MM.1S (cell line): ENCODE measurements around the gene POLR1H.

Experiments used
- DNase-seq: peaks from one replicate; pipeline ENCODE4 v3.0.0-alpha.2; 2015
- H2AFZ ChIP-seq: fragments of 300-600 bp; sonication (generic); 2 replicates; pipeline ENCODE4 v1.6.0; 2016; ENCODE audit warnings: antibody characterized with exemption, low read length
- H3F3A ChIP-seq: fragments of 300-600 bp; sonication (generic); 2 replicates; pipeline ENCODE4 v1.6.1; 2016; ENCODE audit warnings: mild to moderate bottlenecking, antibody characterized with exemption, low read length, moderate library complexity, mixed read lengths; ENCODE audit not compliant: insufficient read depth
- H3K27ac ChIP-seq: fragments of 300-600 bp; sonication (generic); 2 replicates; pipeline ENCODE4 v1.5.1; 2016; ENCODE audit warnings: mild to moderate bottlenecking, low read length
- H3K27me3 ChIP-seq: fragments of 300-600 bp; sonication (generic); replicated peaks from 2 replicates; pipeline ENCODE4 v1.6.0; 2016; ENCODE audit warnings: low read length; ENCODE audit not compliant: insufficient read depth
- H3K36me3 ChIP-seq: fragments of 300-600 bp; sonication (generic); replicated peaks from 2 replicates; pipeline ENCODE4 v1.6.1; 2016; ENCODE audit warnings: mild to moderate bottlenecking, low read length, mixed read lengths; ENCODE audit not compliant: insufficient read depth
- H3K4me1 ChIP-seq: fragments of 300-600 bp; sonication (generic); 2 replicates; pipeline ENCODE4 v1.6.1; 2016; ENCODE audit warnings: low read length, mixed read lengths
- H3K4me2 ChIP-seq: fragments of 300-600 bp; sonication (generic); 2 replicates; pipeline ENCODE4 v1.6.0; 2016; ENCODE audit warnings: low read depth, low read length
- H3K4me3 ChIP-seq: fragments of 300-600 bp; sonication (generic); 2 replicates; pipeline ENCODE4 v1.5.1; 2016; ENCODE audit warnings: low read length, mixed read lengths
- H3K79me2 ChIP-seq: fragments of 300-600 bp; sonication (generic); 2 replicates; pipeline ENCODE4 v1.6.1; 2016; ENCODE audit warnings: mixed run types, low read length, mixed read lengths
- H3K9ac ChIP-seq: fragments of 300-600 bp; sonication (generic); 2 replicates; pipeline ENCODE4 v1.6.1; 2016; ENCODE audit warnings: low read length, mixed read lengths
- H3K9me2 ChIP-seq: fragments of 300-600 bp; sonication (generic); replicated peaks from 2 replicates; pipeline ENCODE4 v1.6.1; 2016; ENCODE audit warnings: mild to moderate bottlenecking, low read length, mixed read lengths; ENCODE audit not compliant: insufficient read depth
- H3K9me3 ChIP-seq: fragments of 300-600 bp; sonication (generic); replicated peaks from 2 replicates; pipeline ENCODE4 v1.6.1; 2016; ENCODE audit warnings: mild to moderate bottlenecking, low read length, mixed read lengths; ENCODE audit not compliant: insufficient read depth
- H4K20me1 ChIP-seq: fragments of 300-600 bp; sonication (generic); 2 replicates; pipeline ENCODE4 v1.6.1; 2016; ENCODE audit warnings: mild to moderate bottlenecking, low read length, moderate library complexity, mixed read lengths; ENCODE audit not compliant: insufficient read depth
- EZH2 ChIP-seq: fragments of 300-600 bp; sonication (generic); optimal IDR thresholded peaks from 2 replicates; pipeline ENCODE3; 2017; ENCODE audit warnings: low read depth, mild to moderate bottlenecking, antibody characterized with exemption, low read length, mixed read lengths
- EZH2phosphoT487 ChIP-seq: fragments of 300-600 bp; sonication (generic); IDR thresholded peaks from 2 replicates; pipeline ENCODE4 v1.6.1; 2018; ENCODE audit warnings: antibody characterized with exemption, low read length
- TF ChIP-seq, protein P1 (sequence below): fragments of 300-600 bp; sonication (generic); IDR thresholded peaks from 2 replicates; pipeline ENCODE4 v1.5.1; 2016; ENCODE audit warnings: antibody characterized with exemption, low read length, mixed read lengths

The POLR1H gene

GRCh38 chr6:30055513-30055912, 5.6 kb upstream of the POLR1H start:
- TF ChIP-seq, protein P1, sequence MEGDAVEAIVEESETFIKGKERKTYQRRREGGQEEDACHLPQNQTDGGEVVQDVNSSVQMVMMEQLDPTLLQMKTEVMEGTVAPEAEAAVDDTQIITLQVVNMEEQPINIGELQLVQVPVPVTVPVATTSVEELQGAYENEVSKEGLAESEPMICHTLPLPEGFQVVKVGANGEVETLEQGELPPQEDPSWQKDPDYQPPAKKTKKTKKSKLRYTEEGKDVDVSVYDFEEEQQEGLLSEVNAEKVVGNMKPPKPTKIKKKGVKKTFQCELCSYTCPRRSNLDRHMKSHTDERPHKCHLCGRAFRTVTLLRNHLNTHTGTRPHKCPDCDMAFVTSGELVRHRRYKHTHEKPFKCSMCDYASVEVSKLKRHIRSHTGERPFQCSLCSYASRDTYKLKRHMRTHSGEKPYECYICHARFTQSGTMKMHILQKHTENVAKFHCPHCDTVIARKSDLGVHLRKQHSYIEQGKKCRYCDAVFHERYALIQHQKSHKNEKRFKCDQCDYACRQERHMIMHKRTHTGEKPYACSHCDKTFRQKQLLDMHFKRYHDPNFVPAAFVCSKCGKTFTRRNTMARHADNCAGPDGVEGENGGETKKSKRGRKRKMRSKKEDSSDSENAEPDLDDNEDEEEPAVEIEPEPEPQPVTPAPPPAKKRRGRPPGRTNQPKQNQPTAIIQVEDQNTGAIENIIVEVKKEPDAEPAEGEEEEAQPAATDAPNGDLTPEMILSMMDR, result no peak
- TF ChIP-seq EZH2 (no peak), EZH2phosphoT487 (no peak)

GRCh38 chr6:30060606-30061091, 416 bp upstream of the POLR1H start:
- H3K9me3 ChIP-seq, result no peaks in the 10 kb centered on the region
- H3K4me2 ChIP-seq, result peak overlapping the region; percentile 91
- no peaks in the 10 kb centered on the region for H3K9me2 ChIP-seq
- peak overlapping the region; percentile 99 for H2AFZ ChIP-seq
- H4K20me1 ChIP-seq, result no peaks in the 10 kb centered on the region
- peaks cover 11% of the 10 kb centered on the region for H3K4me1 ChIP-seq
- TF ChIP-seq EZH2, result no peak
- TF ChIP-seq EZH2phosphoT487, result no peak
- TF ChIP-seq, protein P1, result no peak
- peak overlapping the region; percentile 82 for H3K9ac ChIP-seq
- peaks cover 25% of the 10 kb centered on the region for H3K79me2 ChIP-seq
- H3K4me3 ChIP-seq, result peak overlapping the region; percentile 96
- H3K27me3 ChIP-seq, result no peaks in the 10 kb centered on the region
- H3K27ac ChIP-seq, result peak overlapping the region; percentile 35; the same call in 1 of the 2 replicates
- H3F3A ChIP-seq, result peaks cover 2% of the 10 kb centered on the region; the same call in 1 of the 2 replicates
- peak; percentile 18 for DNase-seq
- H3K36me3 ChIP-seq, result no peaks in the 10 kb centered on the region

More at GRCh38 chr6:30055513-30055912, 5.6 kb upstream of the POLR1H start:
- Histone ChIP-seq H3K4me3 (no peak overlapping the region), H3K9me2 (no peaks in the 10 kb centered on the region), H3K9ac (no peak overlapping the region), H3F3A (no peaks in the 10 kb centered on the region), H3K9me3 (no peaks in the 10 kb centered on the region), H3K4me2 (no peak overlapping the region), H4K20me1 (no peaks in the 10 kb centered on the region), H3K79me2 (peaks cover 4% of the 10 kb centered on the region), H3K4me1 (peaks cover 5% of the 10 kb centered on the region; the same call in 1 of the 2 replicates), H2AFZ (no peak overlapping the region), H3K36me3 (no peaks in the 10 kb centered on the region), H3K27ac (no peak overlapping the region), H3K27me3 (no peaks in the 10 kb centered on the region)
- no peak for DNase-seq

- Histone ChIP-seq H3K4me3 (peak overlapping the region; percentile 96), H3K27me3 (no peaks in the 10 kb centered on the region), H3K9me3 (no peaks in the 10 kb centered on the region), H3F3A (peaks cover 13% of the 10 kb centered on the region), H3K4me2 (peak overlapping the region; percentile 78), H3K36me3 (no peaks in the 10 kb centered on the region), H3K9me2 (no peaks in the 10 kb centered on the region), H3K79me2 (peaks cover 25% of the 10 kb centered on the region), H2AFZ (peak overlapping the region; percentile 99), H3K27ac (peak overlapping the region; percentile 8; the same call in 1 of the 2 replicates), H3K9ac (peak overlapping the region; percentile 82), H3K4me1 (peaks cover 16% of the 10 kb centered on the region), H4K20me1 (no peaks in the 10 kb centered on the region)
- DNase-seq, result no peak
- TF ChIP-seq, protein P1, result no peak
Measured at GRCh38 chr6:30061858-30062458, 893 bp downstream of the POLR1H start.
